NCI-H1930 (cell line): Measurements from ENCODE around the gene USP12.

Source experiments
- DNase-seq, 2 experiments: peaks; one replicate each; lab custom pipeline; 2025; lab: John Stamatoyannopoulos, UW

USP12 gene

GRCh38 chr13:27183561-27184147, 12.0 kb upstream of the USP12 start:
- no peak for DNase-seq

GRCh38 chr13:27182844-27183497, 11.4 kb upstream of the USP12 start:
- no peak for DNase-seq

DNA sequence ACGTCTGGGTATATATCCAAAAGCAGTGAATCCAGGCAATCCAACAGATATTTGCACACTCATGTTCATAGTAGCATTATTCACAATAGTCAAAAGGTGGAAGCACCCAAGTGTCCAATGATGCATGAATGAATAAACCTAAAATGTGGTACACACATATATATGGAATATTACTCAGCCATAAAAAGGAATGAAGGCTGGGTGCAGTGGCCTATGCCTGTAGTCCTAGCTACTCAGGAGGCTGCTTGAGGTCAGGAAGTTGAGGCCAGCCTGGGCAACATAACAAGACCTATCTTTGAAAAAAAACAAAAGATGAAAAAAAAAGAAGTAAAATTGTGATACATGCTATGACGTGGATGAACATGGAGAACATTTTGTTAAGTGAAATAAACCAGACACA, 10.4 kb upstream of the USP12 start:
- DNase-seq: no peak

DNA sequence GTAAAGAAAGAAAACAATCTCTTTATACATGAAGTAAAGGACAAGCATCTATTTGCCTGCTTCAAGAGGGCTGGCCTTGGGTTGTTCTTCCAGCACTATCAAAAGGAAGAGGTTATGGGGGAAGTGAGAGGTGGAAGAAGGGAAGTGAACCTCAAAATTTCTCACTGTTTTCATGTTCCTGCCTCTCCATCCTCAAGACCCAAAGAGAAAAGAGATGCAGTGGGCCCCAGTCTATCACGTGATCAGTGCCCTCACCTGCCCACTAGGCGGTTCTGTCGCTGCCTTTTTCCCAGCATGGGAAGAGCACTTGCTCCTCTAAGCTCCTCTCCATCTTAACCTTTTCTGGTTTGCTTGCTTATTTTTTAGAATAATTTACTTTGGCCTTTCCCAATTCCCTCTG, 6.2 kb upstream of the USP12 start:
- peak in 1 of 2 experiments; percentile 5 for DNase-seq

DNA sequence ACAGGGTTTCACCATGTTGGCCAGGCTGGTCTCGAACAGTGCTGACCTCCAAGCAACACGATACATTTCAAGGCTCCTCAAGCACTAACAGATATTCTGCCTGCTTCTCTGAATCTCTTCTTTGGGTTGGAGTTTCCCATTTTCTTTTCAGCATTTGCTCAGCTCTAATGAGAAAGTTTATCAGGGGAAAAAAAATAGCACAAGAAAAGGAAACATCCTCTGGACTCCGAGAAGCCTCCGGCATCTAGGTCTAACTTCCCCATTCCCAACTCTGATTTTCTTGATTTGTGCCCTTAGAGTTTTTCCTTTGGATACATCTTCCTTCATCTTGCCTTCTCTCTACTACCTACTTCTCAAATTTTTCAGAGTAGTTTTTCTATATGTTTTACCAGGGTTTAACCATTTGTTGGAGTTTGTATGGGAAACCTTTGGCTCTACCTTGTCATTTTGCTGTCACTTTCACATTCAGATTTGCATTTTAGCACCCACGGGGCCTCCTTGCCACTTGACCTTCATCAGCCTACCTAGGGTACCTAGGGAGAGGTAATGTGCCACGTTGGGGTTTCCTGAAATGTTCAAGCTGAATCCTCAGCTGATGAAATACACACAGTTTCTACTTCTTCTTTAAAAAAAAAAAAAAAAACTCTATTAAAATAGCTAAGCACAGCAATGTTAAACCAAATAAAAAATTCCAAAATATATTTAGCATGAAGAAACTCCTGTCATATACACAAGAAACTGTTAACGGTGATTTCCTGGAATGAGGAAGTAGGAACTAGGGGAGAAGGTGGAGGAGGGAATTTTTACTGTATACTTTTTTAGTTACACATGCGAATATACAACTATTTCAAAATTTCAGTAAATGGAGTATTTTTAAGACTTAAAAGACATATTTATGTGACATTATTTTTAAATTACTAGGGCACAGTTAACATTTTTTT, 5.1 kb upstream of the USP12 start:
- no peak for DNase-seq

- no peak for DNase-seq
Measured at GRCh38 chr13:27174766-27175455, 3.3 kb upstream of the USP12 start.

DNA sequence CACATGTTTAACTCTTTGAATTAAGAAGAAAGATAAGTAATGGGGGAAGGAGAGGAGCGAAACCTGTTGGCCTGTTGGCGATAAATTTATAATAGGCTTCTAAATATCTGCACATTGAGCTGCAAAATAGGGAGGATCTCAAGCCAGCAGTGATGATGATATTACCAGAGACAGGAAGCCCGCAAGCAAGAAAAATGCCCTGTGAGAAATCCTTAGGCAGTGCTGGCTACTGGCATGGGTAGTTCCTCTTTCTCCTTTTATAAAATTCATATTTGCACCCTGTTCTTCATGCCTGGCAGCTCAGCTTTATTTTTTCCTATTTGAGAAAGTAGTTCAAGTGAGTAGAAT, 858 bp upstream of the USP12 start:
- no peak for DNase-seq

DNA sequence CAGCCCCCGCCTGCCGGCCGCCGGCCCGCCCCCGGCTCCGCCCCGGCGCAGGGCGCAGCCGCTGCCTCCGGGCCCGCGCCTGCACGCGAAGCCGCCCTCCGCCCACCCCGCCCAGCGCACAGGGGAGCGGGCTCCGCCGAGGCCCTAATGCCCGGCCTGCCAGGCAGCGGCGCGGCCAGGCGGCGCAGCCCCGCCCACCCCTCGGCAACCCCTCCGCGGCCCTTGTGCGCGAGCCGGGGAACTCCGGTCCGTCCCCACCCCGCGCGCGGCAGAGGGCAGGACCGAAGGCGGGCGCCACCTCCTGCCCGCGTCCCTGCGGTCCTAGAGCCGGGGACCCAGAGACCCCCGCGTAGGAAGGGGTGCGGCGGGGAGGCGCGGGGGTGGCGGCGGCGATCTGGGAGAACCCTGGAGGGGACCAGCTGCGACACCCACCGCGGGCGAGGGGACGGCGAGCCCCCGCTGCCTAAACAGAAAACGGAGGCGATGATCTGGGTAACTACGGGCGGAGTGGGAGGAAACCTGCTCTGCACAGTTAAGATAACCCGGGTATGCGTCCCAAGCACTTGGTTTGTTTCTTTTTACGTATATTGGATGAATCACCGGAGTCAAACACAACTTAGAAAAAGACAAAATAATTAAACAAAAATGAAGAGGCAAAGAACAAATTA, 350 bp upstream of the USP12 start:
- DNase-seq: peak; percentile 86 to 92

DNA sequence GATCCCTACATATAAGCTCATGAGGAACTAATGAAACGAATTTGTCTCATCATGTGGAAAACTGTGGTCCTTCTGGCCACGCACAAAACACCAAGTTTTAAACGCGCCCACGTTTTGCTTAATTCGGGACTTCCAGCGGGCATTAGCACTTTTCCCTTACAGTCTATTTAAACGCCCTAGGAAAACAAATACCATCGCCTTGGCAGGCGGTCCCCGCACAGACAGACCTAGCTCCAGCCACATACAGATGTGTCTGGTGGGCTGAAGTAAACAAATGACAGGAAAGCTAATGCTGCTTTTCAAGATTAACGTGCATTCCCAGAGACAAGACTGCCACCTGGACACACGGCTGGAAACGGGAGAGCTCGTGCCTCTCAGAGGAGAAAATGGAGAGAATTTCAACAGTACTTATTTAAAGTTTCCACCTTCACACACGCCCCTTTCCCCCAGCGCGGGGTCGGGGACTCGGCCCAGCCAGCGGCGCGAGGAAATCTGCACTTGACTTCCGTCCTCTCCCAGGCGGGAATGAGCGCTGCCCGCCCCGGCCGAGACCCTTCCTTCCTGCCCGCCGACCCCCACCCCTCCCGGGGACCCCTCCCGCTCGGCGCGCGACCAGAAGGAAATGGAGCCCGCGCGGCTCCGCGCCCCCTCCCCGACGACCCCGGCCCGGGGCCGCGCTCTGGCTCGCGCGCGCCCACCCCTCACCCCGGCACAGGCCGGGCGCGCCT, 931 bp downstream of the USP12 start:
- DNase-seq: peak; percentile 45 to 58

GRCh38 chr13:27170221-27170515, 1.4 kb downstream of the USP12 start:
- no peak for DNase-seq

DNA sequence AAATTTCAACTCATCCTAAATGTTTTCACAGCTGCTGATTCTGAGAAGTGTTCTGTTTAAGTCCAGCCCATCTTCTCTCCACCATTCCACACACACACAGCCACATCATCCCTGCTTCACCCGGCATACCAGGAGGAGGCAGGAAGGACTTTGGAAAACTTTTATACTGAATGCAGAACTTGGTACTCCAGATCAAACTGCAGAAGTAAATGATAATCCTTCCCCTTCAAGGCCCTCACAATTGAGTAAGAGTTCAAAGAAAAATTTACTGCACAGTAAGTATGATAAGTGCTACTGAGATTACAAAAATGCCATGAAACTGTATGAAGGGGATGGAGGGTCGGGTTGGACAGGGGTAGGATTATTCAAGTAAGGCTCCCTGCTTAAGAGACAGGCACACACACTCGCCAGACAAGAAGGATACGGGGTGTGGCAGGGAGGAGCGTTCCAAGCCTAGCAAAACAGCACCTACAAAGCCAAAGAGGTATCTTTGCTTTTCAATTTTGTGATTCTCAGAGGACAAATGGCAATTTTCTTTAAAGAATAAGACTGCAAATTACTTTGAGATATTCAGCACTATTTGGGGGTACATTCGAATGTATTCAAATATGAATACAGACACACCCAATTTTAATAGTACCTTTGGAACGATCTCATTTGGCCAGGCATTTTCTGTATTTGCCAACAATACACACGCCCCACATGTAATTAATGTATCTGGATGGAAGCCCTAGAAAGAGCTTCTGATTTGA, 2.5 kb downstream of the USP12 start:
- DNase-seq: no peak

- no peak for DNase-seq
Measured at GRCh38 chr13:27168086-27168485, 3.5 kb downstream of the USP12 start.

- no peak for DNase-seq
Measured at GRCh38 chr13:27166313-27166712, 5.3 kb downstream of the USP12 start.

- no peak for DNase-seq
Measured at GRCh38 chr13:27161980-27162379, 9.6 kb downstream of the USP12 start.

DNA sequence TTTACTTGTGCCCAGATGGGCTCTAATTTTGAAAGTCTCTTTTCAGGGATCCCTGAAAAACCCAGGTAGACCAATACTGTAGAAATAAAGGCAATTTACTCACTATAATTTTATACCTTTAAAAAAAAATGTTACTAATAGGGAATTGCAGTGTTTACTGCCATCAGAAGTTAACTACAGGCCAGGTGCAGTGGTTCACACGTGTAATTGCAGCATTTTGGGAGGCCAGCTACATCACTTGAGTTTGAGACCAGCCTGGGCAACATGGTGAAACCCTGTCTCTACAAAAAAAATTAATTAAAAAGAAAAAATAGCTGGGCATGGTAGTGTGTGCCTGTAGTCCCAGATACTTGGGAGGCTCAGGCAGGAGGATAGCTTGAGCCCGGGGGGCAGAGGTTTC, 10.2 kb downstream of the USP12 start:
- DNase-seq: no peak

DNA sequence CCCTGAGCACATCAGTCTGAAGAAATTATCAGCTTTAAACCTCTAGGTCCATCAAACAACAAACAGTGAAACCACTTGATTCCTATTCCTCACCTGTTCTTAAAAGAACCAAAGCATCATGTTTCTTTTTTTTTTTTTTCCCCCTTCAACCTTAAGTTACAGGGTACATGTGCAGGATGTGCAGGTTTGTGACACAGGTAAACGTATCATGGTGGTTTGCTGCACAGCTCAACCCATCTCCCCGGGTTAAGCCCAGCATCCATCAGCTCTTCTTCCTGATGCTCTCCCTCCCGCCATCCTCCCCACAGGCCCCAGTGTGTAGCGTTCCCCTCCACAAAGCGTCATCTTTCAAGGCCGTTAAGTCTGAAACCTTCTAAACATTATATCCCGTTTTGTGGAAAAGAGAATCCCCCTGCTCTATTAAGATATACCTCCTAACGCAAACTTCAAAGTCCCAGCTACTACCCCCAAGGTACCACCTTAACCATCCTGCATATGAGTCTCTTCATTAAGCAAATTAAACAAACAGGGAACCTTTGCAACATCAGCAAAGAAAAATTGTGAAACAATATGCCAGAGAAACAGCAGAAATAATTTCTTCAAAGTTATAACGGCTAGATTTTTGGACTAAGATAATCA, 10.8 kb downstream of the USP12 start:
- DNase-seq: no peak

GRCh38 chr13:27159806-27160563, 11.6 kb downstream of the USP12 start:
- DNase-seq: no peak

GRCh38 chr13:27158335-27158734, 13.3 kb downstream of the USP12 start:
- no peak for DNase-seq

- no peak for DNase-seq
Measured at GRCh38 chr13:27151798-27152599, 19.6 kb downstream of the USP12 start.
